Measurements from ENCODE around the gene S100A14.

GRCh38 chr1:153636312-153636711, 20.2 kb upstream of the S100A14 start:
- TF ChIP-seq POLR2A (IDR thresholded peaks at IDR 0.05; ENCODE audit: low read length) (no peak), HOXB5 (CRISPR knock-in tag; IDR thresholded peaks at IDR 0.05) (no peak), USF2 (IDR thresholded peaks at IDR 0.05) (no peak), RAD21 (conservative IDR thresholded peaks at IDR 0.05 in 1 of 2, IDR thresholded peaks at IDR 0.05 in 1 of 2) (no peak), MAX (IDR thresholded peaks at IDR 0.05) (no peak), E2F6 (IDR thresholded peaks at IDR 0.05; ENCODE audit: borderline replicate concordance, low read depth) (no peak), EP300 (IDR thresholded peaks at IDR 0.05) (no peak), CTCF (IDR thresholded peaks at IDR 0.05) (no peak), REST (IDR thresholded peaks at IDR 0.05) (no peak)

All from A549 (cell line).